NCI-H187 treated with DMSO at 0.1 percent for 48 hours (cell line): ENCODE measurements around the gene ADAMTSL3.
"Not testable (repeated sequence)": the region's sequence is repeated elsewhere in the genome, so short reads cannot be mapped to it uniquely, and the experiment has no call there.

Source experiments
- DNase-seq: peaks from one replicate; lab custom pipeline; 2025; lab: John Stamatoyannopoulos, UW

Gene ADAMTSL3

DNA sequence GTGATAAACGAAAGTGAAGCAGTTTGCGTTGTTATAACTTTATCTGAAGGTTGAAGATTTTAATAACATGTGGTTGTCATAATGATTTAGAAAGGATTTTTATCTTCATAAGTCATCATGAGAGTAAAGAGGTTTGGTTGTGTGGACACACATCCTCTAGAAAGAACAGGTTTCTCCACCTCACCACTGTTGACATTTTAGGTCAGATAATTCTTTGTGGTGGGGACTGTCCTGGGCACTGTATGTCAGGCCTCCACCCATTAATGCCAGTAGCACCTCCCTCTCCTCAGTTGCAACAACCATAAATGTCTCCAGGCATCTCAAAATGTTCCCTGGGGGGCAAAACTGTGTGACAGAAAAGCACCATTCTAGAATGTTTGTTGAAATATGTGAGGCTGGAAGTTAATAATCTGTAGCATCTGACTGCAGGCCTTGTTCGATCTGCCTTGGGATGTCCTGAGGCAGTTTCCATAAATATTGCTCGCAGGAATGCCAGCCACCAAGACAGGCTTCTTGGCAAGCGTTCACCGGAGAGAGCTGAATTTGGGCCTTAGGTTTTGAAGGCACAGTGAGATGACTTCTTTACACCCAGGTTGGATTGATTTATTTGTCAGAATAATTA lies 100.1 kb downstream of the ADAMTSL3 start:
- DNase-seq = no peak

DNA sequence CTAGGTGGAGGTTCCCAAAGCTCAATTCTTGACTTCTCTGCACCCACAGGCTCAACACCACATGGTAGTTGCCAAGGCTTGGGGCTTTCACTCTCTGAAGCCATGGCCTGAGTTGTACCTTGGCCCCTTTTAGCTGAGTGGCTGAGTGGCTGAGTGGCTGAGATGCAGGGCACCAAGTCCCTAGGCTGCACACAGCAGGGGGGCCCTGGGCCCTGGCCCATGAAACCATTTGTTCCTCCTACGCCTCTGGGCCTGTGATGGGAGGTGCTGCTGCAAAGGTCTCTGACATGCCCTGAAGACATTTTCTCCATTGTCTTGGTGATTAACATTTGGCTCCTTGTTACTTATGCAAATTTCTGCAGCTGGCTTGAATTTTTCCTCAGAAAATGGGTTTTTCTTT lies 103.4 kb downstream of the ADAMTSL3 start:
- DNase-seq = not testable (repeated sequence)

DNA sequence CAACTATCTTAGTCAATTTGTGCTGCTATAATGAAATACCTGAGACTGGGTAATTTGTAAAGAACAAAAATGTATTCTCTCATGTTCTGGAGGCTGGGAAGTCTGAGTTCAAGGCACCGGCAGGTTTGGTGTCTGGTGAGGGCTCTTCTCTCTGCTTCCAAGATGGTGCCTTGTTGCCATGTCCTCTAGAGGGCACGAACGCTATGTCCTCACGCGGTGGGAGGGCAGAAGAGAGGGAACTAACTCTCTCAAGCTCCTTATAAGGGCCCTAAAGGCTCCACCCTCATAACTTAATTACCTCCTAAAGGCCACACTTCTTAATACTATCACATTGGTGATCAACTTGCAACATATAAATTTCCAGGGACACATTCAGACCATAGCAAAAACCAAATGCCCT lies 108.4 kb downstream of the ADAMTSL3 start:
- DNase-seq = no peak

DNA sequence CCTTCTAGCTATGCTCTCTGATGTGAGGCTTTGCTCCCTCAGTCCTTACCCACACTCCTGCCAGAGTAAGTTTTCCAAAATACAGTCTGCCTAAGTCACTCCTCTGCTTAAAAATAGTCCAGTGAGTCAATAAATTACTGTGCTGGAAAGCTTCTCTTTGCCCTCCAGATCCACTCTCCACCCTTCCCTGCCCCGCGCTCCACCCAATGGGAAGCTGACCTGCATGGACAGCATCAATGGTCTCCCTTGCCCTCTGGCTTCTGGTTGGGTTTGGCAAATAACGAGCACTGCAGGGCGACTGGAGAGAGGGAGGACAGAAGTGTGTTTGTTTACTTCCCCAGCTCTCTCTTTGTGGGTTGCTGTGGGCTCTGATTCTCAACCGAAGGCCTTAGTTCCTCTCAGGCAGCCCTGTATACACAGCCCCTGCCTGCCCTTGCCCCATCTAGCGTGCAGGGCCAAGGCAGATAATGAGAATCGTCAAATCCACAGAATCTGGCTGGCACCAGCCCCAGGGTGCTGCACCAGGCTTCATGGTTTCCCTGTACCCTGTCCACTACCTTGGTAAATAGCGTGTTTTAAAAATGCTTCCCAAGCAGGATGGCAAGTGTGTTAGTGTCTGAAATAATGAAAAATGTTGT lies 110.4 kb downstream of the ADAMTSL3 start:
- DNase-seq = no peak

DNA sequence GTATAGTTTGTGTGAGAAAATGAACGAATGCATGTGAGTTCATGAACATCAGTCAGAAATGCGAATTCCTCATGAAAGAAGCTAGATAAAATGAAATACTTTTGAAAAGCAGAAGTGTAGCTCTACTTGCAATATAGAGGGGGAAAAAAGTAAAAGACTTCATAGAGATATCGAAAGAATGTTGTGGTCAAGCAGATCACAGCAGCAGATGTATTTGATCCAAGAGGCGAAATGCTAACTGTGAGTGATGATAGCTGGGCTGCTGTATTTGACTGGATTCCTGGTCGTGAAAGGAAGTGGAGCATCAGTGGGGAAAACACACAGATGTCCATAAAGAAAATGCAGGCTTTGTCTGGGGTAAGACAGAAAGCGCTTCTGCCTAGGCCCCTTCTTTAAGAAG lies 112.4 kb downstream of the ADAMTSL3 start:
- no peak for DNase-seq

DNA sequence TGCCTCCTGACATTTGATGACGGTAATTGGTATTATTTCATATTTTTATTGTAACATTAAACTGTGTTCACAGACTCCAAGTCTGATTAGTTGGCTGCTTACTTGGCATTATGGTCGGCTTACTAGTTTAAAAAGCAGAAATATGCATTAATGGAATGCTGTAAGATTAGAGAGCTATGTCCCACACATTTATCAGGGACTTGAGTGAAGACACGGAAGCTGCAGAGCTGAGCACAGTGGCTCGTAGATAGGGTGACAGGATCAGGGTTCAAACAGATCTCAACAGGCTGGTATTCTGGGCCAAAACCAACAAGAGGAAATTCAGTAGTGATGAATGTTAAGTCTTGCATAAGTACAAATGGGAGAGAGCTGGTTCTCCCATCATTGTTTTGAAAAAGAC lies 113.8 kb downstream of the ADAMTSL3 start:
- no peak for DNase-seq

DNA sequence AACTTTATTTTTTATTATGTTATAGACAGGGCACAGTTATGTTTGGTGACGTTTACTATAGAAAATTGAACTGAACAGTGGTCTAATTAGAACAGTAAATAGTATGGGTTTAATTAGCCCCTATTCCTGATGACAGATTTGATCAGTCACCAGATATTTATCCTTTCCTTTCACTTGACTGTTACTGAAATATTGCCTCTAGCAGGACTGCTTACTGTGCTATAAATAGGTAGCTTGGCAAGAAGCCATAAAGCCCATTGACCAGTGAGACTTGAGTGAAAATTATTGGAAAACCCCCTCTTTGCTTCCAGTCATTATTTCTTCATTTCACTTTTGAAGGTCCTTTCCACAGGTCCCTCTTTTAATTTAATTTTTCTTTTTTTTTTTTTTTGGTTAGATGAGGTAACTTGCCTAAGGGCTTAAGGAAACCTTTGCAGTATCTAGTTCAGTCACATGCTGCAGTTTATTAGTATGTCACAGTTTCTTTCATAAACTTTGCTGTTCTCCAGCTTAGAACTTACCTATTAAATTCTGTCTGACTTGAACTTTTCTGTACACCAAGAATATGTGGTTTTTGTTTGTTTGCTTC lies 115.6 kb downstream of the ADAMTSL3 start:
- no peak for DNase-seq

DNA sequence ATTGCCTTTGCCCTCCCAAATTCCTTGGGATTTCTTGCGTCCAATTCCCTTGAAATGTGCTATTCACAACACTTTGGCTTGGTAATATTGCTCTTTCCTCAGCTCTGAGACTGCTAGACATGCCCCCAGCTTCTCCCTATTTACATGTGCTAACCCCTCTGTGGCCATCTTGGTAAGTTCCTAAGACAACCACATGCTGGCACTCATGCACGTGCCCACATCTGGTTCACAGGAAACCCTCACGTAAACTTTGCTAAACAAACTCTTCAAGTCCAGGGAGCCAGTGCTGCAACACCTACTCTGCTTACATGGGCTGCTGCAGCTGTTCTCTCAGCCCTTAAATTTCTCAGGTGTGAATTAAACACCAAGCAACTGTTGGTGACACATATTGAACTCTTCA lies 121.8 kb downstream of the ADAMTSL3 start:
- no peak for DNase-seq

DNA sequence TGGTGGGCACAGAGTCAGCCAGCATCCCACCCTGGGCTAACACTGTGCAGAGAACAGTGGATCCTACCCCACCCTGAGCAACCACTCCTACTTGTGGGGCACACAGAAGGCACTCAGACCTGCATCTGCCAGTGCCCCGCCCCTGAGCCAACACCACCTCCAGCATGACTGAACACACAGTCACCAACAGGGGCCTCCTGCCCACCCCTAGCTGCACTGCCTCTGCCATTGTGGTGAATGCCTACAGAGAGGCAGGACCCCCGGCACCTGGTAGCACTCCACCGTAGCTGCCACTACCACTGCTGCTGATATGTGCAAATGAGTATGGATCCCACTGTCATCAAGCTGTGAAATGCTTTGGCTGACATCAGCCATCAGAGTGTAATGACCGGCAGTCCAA lies 123.1 kb downstream of the ADAMTSL3 start:
- no peak for DNase-seq

DNA sequence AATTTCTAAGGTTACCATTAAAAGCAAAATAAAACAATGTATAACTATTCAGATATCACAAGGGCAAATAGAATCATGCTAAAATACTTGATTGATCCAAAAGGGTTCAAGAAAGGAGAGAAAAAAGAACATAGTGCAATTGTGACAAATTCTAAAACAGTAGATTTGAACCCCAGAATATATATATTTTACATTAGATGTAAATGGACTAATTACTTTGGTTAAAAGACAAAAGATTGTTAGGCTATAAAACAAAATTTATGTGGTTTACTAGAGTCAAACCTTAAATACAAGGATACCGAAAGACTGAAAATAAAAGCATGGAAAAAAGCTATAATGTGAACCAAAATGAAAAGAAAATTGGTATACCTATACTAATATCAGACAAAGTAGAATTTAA lies 129.3 kb downstream of the ADAMTSL3 start:
- no peak for DNase-seq

DNA sequence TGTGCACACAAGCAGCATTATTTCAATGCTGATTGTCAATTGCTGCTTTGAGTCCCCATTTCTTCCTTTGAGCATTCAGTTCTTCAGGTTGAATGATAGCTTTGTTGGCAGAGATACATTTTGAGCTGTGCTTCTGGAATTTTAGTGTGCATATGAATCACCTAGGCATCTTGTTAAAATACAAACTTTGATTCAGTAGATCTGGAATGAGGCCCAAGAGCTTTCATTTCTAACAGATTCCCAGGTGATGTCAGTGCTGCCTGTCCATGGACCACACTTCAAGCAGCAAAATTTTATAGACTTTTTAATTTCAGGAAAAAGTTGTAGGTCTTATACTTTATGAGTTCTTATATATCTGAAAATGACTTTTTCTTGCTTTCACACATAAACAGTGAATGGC lies 131.1 kb downstream of the ADAMTSL3 start:
- no peak for DNase-seq

DNA sequence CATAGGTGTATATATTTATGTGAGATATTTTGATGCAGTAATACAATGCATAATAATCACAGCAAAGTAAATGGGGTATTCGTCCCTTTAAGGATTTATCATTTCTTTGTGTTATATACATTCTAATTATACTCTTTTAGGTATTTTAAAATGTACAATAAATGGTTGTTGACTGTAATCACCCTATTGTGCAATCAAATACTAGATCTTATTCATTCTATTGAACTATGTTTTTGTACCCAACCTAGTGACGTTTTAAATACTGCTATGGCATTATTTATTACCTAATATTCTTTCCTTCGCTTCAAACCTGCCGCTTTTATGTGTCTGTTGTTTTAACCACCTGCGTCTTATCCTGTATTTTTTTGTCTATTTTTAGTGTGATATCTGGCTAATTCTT lies 132.4 kb downstream of the ADAMTSL3 start:
- no peak for DNase-seq

DNA sequence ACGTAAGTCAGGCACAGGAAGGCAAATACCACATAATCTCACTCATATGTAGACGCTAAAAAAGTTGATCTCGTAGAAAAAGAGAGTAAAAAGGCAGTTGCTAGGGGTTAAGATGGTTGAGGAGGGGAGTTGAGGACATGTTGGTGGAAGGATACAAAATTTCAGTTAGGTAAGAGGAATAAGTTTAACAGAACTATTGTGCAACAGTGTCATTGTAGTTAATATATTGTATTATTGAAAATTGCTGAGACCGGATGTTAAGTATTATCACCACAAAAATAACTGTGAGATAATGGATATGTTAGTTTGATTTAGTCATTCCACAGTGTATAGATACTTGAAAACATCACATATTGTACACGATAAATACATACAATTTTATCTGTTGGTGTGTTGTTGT lies 139.1 kb downstream of the ADAMTSL3 start:
- no peak for DNase-seq

DNA sequence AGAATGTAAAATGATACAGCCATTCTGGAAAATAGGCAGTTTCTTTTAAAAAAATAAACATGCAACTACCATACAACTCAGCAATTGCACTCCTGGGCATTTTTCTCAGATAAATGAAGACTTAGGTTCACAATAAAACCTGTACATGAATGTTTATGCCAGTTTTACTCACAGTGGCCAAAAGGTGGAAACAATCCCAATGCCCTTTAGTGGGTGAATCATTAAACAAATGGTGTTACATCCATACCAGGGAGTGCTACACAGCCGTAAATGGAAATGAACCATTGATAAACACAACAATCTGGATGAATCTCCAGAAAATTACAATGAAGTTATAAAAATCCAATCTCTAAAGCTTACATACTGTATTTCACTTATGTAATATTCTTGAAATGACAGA lies 140.3 kb downstream of the ADAMTSL3 start:
- DNase-seq = no peak

DNA sequence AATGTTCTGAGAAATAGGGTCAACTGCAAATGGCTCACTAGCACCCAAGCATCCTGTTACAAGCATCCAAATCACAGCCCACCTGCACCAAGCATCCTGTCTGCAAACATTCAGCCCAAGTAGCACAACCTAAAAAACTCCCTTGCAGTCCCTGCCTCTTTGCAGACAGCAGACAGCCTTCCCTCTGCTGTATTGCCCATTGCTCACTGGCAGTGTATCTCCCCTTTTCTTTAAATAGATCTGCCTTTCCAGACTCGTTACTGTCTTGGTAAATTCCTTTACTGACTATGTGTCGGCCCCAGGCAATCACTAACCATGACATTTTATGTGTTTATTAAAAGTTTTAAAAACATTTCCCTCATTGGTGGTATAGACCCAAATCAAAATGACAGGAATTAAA lies 155.4 kb downstream of the ADAMTSL3 start:
- no peak for DNase-seq

DNA sequence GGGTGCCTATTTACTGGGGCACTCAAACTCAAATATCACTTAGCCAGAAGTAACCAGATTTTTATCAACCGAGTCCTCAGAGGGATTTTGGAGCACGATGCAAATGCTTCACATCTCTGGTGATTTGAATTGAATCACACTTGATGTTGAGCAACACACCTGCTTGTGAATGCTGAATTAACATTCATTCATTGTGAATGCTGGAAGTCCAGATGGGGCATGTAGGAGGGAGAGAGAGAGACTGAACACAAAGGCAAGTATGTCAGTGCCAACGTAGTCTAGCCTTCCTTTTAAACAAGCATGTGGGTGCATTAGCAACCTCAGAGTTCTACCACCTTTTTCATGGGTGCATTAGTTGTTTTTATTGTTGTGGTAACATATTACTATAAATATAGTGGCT lies 156.2 kb downstream of the ADAMTSL3 start:
- DNase-seq = no peak

DNA sequence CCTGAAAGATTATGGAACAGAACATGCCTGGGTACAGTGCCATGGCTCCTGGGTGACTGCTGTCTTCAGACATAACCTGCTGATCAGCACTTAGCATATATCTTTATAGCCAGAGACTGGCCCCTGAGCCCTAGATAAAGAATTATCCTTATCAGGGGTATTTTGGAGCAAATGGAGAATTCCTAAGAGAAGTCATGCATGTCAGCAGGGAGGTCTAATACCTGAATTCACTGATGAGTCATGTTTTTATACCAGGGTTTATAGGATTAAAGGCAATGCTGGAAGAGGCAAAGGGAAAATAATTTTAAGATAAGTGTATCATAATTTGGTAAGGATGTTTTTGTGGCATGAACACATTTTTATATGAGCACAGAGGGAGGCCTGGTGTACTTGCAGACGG lies 159.8 kb downstream of the ADAMTSL3 start:
- no peak for DNase-seq

DNA sequence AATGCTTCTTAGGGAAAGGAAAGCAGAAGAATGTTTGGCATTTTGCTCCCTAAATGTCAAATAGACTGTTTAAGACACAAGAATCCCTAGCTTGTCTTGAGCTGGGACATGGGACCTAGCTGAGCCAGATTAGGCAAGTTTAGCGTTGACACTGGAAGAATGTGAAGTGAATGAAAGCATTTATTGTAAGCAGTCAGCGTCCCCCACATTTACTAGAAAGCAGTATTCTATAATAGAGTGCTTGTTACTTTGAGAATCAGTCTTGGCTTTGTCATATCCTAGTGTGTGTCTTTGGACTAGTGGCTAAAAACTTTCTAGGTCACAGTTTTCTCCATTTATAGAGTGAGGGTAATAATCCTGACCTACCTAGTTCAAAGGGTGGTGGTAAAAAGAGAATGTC lies 161.6 kb downstream of the ADAMTSL3 start:
- no peak for DNase-seq

DNA sequence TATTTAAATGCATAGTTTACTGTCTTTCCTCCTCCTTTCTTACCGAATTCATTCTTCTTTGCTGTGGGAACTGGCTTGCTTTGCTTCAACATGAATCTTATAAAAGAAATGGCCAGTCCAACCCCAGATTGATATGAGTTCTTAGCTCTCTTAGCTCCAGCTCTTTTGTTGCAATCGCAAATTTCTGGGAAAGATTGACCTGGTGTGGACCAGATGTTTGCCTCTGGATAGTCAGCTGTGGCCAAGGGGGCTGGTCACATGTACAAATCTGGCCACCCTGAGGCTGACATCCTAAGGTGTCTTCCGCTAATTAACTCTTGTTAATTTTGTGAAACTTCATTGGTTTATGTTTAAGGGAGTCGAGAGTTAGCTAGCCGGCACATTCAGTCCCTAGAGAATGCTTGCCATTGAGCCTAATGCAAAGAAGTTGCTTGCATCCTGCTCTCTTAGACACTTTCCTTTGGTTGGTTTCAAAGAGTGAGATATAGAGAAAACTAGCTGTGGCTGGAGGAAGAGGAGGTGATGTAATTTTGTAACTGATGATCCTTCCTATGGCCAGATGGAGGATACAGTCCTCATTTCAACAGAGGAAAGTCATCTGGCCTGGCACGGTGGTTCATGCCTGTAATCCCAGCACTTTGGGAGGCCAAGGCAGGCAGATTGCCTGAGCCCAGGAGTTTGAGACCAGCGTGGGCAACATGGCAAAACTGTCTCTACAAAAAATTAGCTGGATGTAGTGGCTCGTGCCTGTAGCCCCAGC lies 162.4 kb downstream of the ADAMTSL3 start:
- no peak for DNase-seq

DNA sequence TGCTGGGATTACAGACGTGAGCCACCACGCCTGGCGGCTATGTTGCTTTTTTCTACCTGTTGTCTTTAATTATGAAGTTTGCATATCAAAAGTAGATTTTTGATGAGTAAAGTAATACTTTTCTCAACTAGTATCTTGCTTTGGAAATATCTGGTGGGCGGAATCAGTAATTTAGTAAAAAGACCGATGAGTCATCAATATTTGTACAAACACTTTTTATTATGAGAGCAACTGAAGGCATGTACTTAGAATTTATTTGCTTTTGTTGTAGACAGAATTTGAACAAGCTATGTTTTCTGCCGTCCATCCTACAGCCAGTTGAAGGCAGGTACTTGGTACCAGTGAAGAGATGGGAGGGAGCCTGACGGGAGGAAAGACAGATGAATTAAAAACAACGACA lies 164.7 kb downstream of the ADAMTSL3 start:
- DNase-seq = no peak

DNA sequence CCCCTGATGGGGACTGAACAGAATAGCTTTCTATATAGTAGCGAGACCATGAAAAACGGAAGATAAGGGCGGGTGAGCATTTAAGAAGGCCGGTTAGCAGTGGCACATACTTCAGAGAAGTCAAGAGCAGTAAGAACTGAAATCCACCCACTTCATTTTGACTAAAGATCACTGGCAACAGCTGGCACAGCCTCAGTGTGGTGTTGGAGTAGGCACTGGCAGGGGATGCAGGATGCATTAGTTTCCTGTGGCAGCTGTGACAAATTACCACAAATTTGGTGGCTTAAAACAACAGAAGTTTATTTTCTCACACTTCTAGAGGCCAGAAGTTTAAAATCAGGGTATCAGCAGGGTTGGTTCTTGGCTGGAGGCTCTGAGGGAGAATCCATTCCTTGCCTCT lies 176.5 kb downstream of the ADAMTSL3 start:
- DNase-seq = no peak

DNA sequence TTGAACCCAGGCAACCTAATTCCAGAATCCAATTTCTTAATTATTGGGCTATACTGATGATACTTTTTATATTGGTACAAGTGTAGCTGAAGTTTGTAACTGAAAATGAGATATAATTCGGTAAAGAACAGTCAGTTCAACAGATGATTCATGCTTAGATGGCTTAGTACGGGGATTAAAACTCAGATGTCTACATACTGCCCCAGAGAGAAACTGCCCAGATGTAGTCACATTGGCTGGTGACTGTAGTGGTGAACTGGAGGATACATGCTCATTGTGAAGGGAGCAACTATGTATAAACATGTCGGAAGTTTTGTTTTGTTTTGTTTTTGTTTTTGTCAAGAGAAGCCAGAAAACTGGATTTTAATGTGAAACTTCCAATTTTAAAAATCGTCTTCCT lies 179.6 kb downstream of the ADAMTSL3 start:
- no peak for DNase-seq

DNA sequence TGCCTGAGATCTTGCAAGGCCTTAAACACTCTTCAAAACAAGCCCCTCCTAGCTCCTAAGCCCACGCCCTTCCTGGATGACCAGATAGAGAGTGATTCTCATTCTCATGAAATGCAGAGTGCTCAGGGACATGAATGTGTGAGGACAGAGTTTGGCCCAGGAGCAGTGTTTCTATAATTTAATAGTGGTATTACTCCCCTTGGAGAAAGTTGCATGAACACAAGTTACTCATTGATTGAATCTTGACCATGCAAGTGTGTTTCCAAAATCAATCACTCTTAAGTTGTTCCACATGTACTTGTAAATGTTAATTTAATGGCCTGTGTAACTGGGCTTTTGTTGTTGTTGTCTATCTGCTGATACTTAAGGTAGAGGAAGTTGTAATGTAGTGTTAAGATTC lies 181.6 kb downstream of the ADAMTSL3 start:
- no peak for DNase-seq
